Duodenal mucosa (tissue), 2 donors: ENCODE measurements around the gene ZFYVE9.

Experiments
- H3K27ac ChIP-seq: one replicate; pipeline ENCODE4 v1.7.0; 2013; ENCODE audit warnings: low read depth, low read length
- H3K27me3 ChIP-seq, 2 donors: one replicate each; pipeline ENCODE4 v1.7.0; 2013; ENCODE audit warnings: low read length in 2 of 2, control low read depth in 1 of 2; ENCODE audit not compliant: insufficient read depth in 2 of 2, control insufficient read depth in 1 of 2
- H3K36me3 ChIP-seq, 2 donors: one replicate each; pipeline ENCODE4 v1.7.0; 2013; ENCODE audit warnings: low read length in 2 of 2, control low read depth in 1 of 2; ENCODE audit not compliant: insufficient read depth in 2 of 2, control insufficient read depth in 1 of 2
- H3K4me1 ChIP-seq, 2 donors: one replicate each; pipeline ENCODE4 v1.7.0; 2013; ENCODE audit warnings: low read length in 2 of 2, control low read depth in 1 of 2; ENCODE audit not compliant: insufficient read depth in 2 of 2, control insufficient read depth in 1 of 2
- H3K4me3 ChIP-seq, 2 donors: one replicate each; pipeline ENCODE4 v1.7.0; 2013; ENCODE audit warnings: low read length in 2 of 2, low read depth in 1 of 2
- H3K9ac ChIP-seq, 2 donors: one replicate each; pipeline ENCODE4 v1.7.0; 2013; ENCODE audit warnings: low read length in 2 of 2, low read depth in 1 of 2
- H3K9me3 ChIP-seq, 2 donors: one replicate each; pipeline ENCODE4 v1.7.0; 2013; ENCODE audit warnings: low read length in 2 of 2, control low read depth in 1 of 2; ENCODE audit not compliant: control insufficient read depth in 1 of 2

The ZFYVE9 gene

GRCh38 chr1:52332411-52332810 lies 190.5 kb downstream of the ZFYVE9 start:
- Histone ChIP-seq H3K9ac (no peak overlapping the region), H3K4me1 (no peaks in the 10 kb centered on the region), H3K9me3 (no peaks in the 10 kb centered on the region), H3K27ac (no peak overlapping the region), H3K36me3 (peaks cover 7 to 8% of the 10 kb centered on the region in 2 donors), H3K4me3 (no peak overlapping the region), H3K27me3 (no peaks in the 10 kb centered on the region)

DNA sequence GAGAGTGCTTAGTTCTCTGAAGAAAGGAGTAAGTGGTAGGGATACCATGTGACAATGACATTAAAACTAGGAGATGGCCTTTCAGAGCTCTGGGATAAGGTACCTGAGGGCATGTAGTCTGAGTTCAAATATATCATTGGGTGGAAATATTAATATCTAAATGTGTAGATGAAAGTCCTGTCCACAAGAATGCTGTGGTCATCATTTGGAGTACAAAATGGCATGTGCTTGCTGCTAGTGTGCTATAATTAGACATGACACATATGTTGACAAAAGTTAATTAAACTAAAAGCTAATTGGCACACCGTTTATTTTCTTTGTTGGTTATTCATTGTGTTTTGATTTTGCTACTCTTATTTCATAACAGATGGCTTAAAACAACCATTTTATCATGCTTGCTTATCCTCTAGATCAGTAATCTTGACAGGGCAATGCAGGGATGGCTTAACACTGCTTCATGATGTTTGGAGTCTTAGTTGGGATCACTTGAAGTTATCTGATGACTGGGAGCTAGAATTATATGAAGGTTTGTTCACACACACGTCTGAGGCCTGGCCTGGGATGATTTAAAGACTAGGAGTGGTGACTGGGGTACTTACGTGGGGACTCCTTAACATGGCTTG lies 193.1 kb downstream of the ZFYVE9 start:
- Histone ChIP-seq H3K36me3 (peaks cover 10 to 16% of the 10 kb centered on the region in 2 donors), H3K4me3 (no peak overlapping the region), H3K27ac (no peak overlapping the region), H3K9ac (no peak overlapping the region), H3K9me3 (no peaks in the 10 kb centered on the region), H3K4me1 (no peaks in the 10 kb centered on the region), H3K27me3 (no peaks in the 10 kb centered on the region)

DNA sequence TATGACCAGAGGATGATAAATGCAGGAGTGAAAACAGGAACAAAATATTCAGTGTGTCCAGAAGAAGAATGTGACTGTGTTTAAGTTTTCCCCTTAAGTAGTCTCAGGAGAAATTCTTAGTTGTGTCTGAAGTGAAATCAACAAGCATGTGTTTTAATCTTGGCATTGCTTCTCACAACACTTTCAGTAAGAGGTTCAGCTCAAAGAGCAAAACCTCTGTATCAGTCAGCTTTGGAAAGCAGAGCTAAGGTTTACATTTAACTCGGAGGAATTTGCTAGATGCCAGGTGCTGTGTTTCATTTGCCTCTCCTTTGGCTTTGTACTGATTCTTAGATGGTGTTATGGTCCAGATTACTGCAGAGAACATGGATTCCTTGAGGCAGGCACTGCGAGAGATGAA lies 195.6 kb downstream of the ZFYVE9 start:
- H3K4me1 ChIP-seq: no peaks in the 10 kb centered on the region
- no peak overlapping the region for H3K4me3 ChIP-seq
- H3K27me3 ChIP-seq: no peaks in the 10 kb centered on the region
- no peak overlapping the region for H3K9ac ChIP-seq
- peaks cover 11 to 16% of the 10 kb centered on the region in 2 donors for H3K36me3 ChIP-seq
- no peaks in the 10 kb centered on the region for H3K9me3 ChIP-seq
- no peak overlapping the region for H3K27ac ChIP-seq

GRCh38 chr1:52341655-52342260 lies 199.9 kb downstream of the ZFYVE9 start:
- Histone ChIP-seq H3K27me3 (no peaks in the 10 kb centered on the region), H3K9ac (no peak overlapping the region), H3K27ac (no peak overlapping the region), H3K9me3 (no peaks in the 10 kb centered on the region), H3K4me1 (no peaks in the 10 kb centered on the region), H3K4me3 (no peak overlapping the region), H3K36me3 (peaks cover 5 to 11% of the 10 kb centered on the region in 2 donors)

GRCh38 chr1:52343979-52344378 lies 202.1 kb downstream of the ZFYVE9 start:
- Histone ChIP-seq H3K4me3 (no peak overlapping the region), H3K27me3 (no peaks in the 10 kb centered on the region), H3K4me1 (no peaks in the 10 kb centered on the region), H3K36me3 (peaks cover 2 to 5% of the 10 kb centered on the region in 2 donors), H3K27ac (no peak overlapping the region), H3K9me3 (no peaks in the 10 kb centered on the region), H3K9ac (no peak overlapping the region)

GRCh38 chr1:52345252-52345651 lies 203.4 kb downstream of the ZFYVE9 start:
- Histone ChIP-seq H3K9ac (no peak overlapping the region), H3K4me3 (no peak overlapping the region), H3K4me1 (no peaks in the 10 kb centered on the region), H3K27me3 (no peaks in the 10 kb centered on the region), H3K36me3 (peaks cover 0 to 2% of the 10 kb centered on the region in 2 donors), H3K9me3 (no peaks in the 10 kb centered on the region), H3K27ac (no peak overlapping the region)

DNA sequence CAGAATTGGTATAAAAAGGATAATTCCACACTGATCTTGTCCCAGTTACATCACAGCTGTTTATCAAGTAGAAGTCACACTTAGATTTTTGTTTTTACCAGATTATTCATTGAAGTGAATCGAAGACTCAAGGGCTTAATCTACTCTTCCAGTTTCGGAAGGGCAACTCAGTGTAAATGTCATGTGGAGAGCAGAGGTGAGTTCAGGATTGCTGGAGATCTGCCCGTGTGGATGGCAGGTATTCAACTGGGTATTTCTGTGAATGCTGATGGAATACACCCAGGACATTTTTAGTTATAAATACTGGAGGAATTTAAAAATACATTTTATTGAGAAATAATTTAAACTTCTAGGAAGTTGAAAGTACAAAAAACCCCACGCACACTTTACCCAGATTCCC lies 204.8 kb downstream of the ZFYVE9 start:
- no peaks in the 10 kb centered on the region for H3K4me1 ChIP-seq
- no peaks in the 10 kb centered on the region for H3K27me3 ChIP-seq
- peaks cover 0 to 8% of the 10 kb centered on the region in 2 donors for H3K36me3 ChIP-seq
- H3K9me3 ChIP-seq: no peaks in the 10 kb centered on the region
- H3K9ac ChIP-seq: no peak overlapping the region
- no peak overlapping the region for H3K4me3 ChIP-seq
- no peak overlapping the region for H3K27ac ChIP-seq

- peaks cover 5 to 27% of the 10 kb centered on the region in 2 donors for H3K36me3 ChIP-seq
- no peak overlapping the region for H3K9ac ChIP-seq
- H3K4me1 ChIP-seq: no peaks in the 10 kb centered on the region
- no peaks in the 10 kb centered on the region for H3K27me3 ChIP-seq
- no peaks in the 10 kb centered on the region for H3K9me3 ChIP-seq
- H3K4me3 ChIP-seq: no peak overlapping the region
- H3K27ac ChIP-seq: no peak overlapping the region
Observed at GRCh38 chr1:52348704-52349300, 206.9 kb downstream of the ZFYVE9 start.

GRCh38 chr1:52352690-52353089 lies 210.8 kb downstream of the ZFYVE9 start:
- Histone ChIP-seq H3K9ac (no peak overlapping the region), H3K4me3 (no peak overlapping the region), H3K27me3 (no peaks in the 10 kb centered on the region), H3K9me3 (no peaks in the 10 kb centered on the region), H3K27ac (no peak overlapping the region), H3K4me1 (no peaks in the 10 kb centered on the region), H3K36me3 (peaks cover 35 to 63% of the 10 kb centered on the region in 2 donors)

DNA sequence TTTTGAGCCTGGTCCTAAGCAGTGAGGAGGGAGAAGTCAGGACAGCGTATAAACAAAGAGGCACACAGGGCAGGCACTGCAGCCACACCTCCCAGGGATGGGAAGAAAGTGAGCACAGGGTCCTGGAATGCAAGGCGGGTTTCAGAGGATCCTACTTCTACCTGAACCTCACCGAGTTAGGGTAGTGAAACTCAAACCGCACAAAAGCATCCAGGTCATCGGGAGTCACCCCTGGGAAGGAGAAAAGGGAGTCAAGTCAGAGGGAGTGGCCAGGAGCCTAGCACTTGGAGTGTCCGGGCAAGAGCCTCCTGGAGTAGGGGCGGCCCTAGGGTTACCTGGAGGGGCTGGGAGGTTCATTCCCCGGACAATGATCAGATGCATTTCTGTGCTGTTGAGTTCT lies 213.5 kb downstream of the ZFYVE9 start:
- Histone ChIP-seq H3K36me3 (peaks cover 54 to 91% of the 10 kb centered on the region in 2 donors), H3K27ac (no peak overlapping the region)

More for the DNA sequence above, 213.5 kb downstream of the ZFYVE9 start:
- Histone ChIP-seq H3K4me1 (no peaks in the 10 kb centered on the region), H3K4me3 (no peak overlapping the region), H3K9ac (no peak overlapping the region), H3K27me3 (no peaks in the 10 kb centered on the region), H3K9me3 (no peaks in the 10 kb centered on the region)
